Omental fat pad (tissue), 4 donors: Measurements from ENCODE around the gene TRIO. TPM values are rescaled to one million over a fixed set of nuclear protein-coding genes. Genes with fewer than 3 reads are reported as not detected.

ENCODE experiments used
- ATAC-seq: fragments of 150-250 bp; one replicate; pipeline ENCODE4 v1.9.1; 2016; ENCODE audit warnings: mild to moderate bottlenecking, moderate library complexity; ENCODE audit not compliant: low FRiP score
- DNase-seq: peaks from one replicate; pipeline ENCODE4 v3.0.0-alpha.2; 2019; ENCODE audit warnings: low spot score
- CTCF ChIP-seq, 3 donors: fragments of 450-650 bp; IDR thresholded peaks; one replicate each; pipeline ENCODE4 v1.5.1; 2016 to 2017; ENCODE audit warnings: antibody characterized with exemption in 3 of 3, mild to moderate bottlenecking in 3 of 3, moderate library complexity in 2 of 3
- total RNA-seq, 4 donors: library from RNA; depleted of rRNA; stranded (reverse); fragments of >200 nt; gene quantifications; one replicate each; pipeline ENCODE4 v1.1.0, GENCODE V29; 2016

The TRIO gene
- total RNA-seq, 4 donors from 2014 or later = 125 to 370 (median 193) TPM

GRCh38 chr5:14410068-14410393, 266.9 kb downstream of the TRIO start:
- no peak for TF ChIP-seq CTCF (IDR thresholded peaks at IDR 0.05)
- ATAC-seq (peak; percentile 20), DNase-seq (no peak)

GRCh38 chr5:14410394-14411201, 267.5 kb downstream of the TRIO start:
- DNase-seq (no peak), ATAC-seq (peak; percentile 61)
- TF ChIP-seq CTCF (IDR thresholded peaks at IDR 0.05) = no peak

GRCh38 chr5:14411216-14411615, 268.1 kb downstream of the TRIO start:
- no peak for DNase-seq
- TF ChIP-seq CTCF (IDR thresholded peaks at IDR 0.05) = no peak
- ATAC-seq = no peak

- no peak for TF ChIP-seq CTCF (IDR thresholded peaks at IDR 0.05)
- no peak for ATAC-seq
These were observed 270.2 kb downstream of the TRIO start for GRCh38 chr5:14413331-14413750.

GRCh38 chr5:14414007-14414406, 270.9 kb downstream of the TRIO start:
- no peak for TF ChIP-seq CTCF (IDR thresholded peaks at IDR 0.05)
- DNase-seq = no peak
- ATAC-seq = no peak

More at GRCh38 chr5:14413331-14413750, 270.2 kb downstream of the TRIO start:
- DNase-seq = no peak

- no peak for DNase-seq
- no peak for ATAC-seq
- TF ChIP-seq CTCF (IDR thresholded peaks at IDR 0.05) = no peak
These were observed 271.5 kb downstream of the TRIO start for GRCh38 chr5:14414656-14415023.

GRCh38 chr5:14415024-14415697, 272.0 kb downstream of the TRIO start:
- ATAC-seq (no peak), DNase-seq (no peak)
- no peak for TF ChIP-seq CTCF (IDR thresholded peaks at IDR 0.05)
